HCT116 (cell line): ENCODE results near the gene SWAP70. TPM values are rescaled to one million over a fixed set of nuclear protein-coding genes. Genes with fewer than 3 reads are reported as not detected.
"Not testable (repeated sequence)": the region's sequence is repeated elsewhere in the genome, so short reads cannot be mapped to it uniquely, and the experiment has no call there.

Experiments used
- ATAC-seq: fragments of 200-7000 bp; cut with Tn5 transposase; 2 replicates; pipeline ENCODE4 v1.9.1; 2020; ENCODE audit warnings: mild to moderate bottlenecking, moderate library complexity
- BruUV-seq: library from RNA; stranded (reverse); fragments of 400-500 nt; replicated peaks from 2 replicates; lab custom pipeline; 2021; lab: Mats Ljungman, UMichigan
- CTCF ChIA-PET: fragments of 300-600 bp; sonication (Branson Sonifier 250); formaldehyde crosslinking; loops from one replicate; lab custom pipeline; 2021; ENCODE audit warnings: antibody characterized with exemption; lab: Charles Lee
- POLR2A ChIA-PET: fragments of 300-600, 350-600 bp; sonication (Branson Sonifier 250); formaldehyde crosslinking; loops from one replicate; lab custom pipeline; 2021; ENCODE audit warnings: antibody characterized with exemption; lab: Charles Lee
- RAD21 ChIA-PET, 2 experiments: fragments of 300-600 bp; sonication (Branson Sonifier 250); formaldehyde crosslinking; loops; one replicate each; lab custom pipeline; 2023; ENCODE audit warnings: low total read pairs in 2 of 2; ENCODE audit not compliant: uncharacterized antibody in 2 of 2, unreplicated experiment in 2 of 2, low non-redundant PET in 1 of 2; lab: Charles Lee
- DNase-seq: peaks from one replicate; pipeline ENCODE4 v3.0.0-alpha.2; 2010; ENCODE audit warnings: low read depth, low spot score
- H2AFZ ChIP-seq: fragments of 200-600 bp; shearing (Covaris generic), sonication (generic); 2 replicates; pipeline ENCODE4 v1.6.1; 2017; ENCODE audit warnings: low read depth, mixed run types, mixed read lengths, antibody characterized with exemption, low read length; ENCODE audit not compliant: poor library complexity, severe bottlenecking
- H3K27ac ChIP-seq: 2 replicates; pipeline ENCODE4 v1.5.1; 2012; ENCODE audit warnings: low read depth, low read length
- H3K27me3 ChIP-seq: fragments of 200-600 bp; sonication (generic); 2 replicates; pipeline ENCODE4 v1.6.1; 2016; ENCODE audit warnings: mixed run types, low read length, mixed read lengths; ENCODE audit not compliant: insufficient read depth
- H3K36me3 ChIP-seq, 2 experiments: fragments of 200-500 bp in 1 of 2; fragments of 200-600 bp in 1 of 2; sonication (Bioruptor generic) in 1 of 2; sonication (generic) in 1 of 2; 2 replicates each; pipeline versions ENCODE4 v1.5.1 to v1.6.1; 2014 to 2016; ENCODE audit warnings: low read length in 2 of 2, inconsistent platforms in 1 of 2, mixed read lengths in 1 of 2, mixed run types in 1 of 2; ENCODE audit not compliant: insufficient read depth in 2 of 2, control insufficient read depth in 1 of 2
- H3K4me1 ChIP-seq, 2 experiments: fragments of 200-600 bp in 1 of 2; sonication (generic) in 1 of 2; 2 replicates each; pipeline versions ENCODE4 v1.5.1 to v1.6.1; 2012 to 2017; ENCODE audit warnings: low read length in 2 of 2, inconsistent platforms in 1 of 2, mild to moderate bottlenecking in 1 of 2, mixed read lengths in 1 of 2, mixed run types in 1 of 2, moderate library complexity in 1 of 2; ENCODE audit not compliant: insufficient read depth in 2 of 2, control insufficient read depth in 1 of 2
- H3K4me2 ChIP-seq: fragments of 200-600 bp; sonication (generic); 2 replicates; pipeline ENCODE4 v1.6.1; 2017; ENCODE audit warnings: mixed run types, low read length, mixed read lengths
- H3K4me3 ChIP-seq, 2 experiments: fragments of 200-600 bp in 1 of 2; sonication (generic) in 1 of 2; replicated peaks in 1 of 2; 2 replicates each; pipeline ENCODE4 v1.5.1; 2011 to 2016; ENCODE audit warnings: low read length in 2 of 2, control low read depth in 1 of 2, low read depth in 1 of 2, mild to moderate bottlenecking in 1 of 2, mixed read lengths in 1 of 2, mixed run types in 1 of 2
- H3K79me2 ChIP-seq: fragments of 200-600 bp; sonication (generic); 2 replicates; pipeline ENCODE4 v1.6.1; 2017; ENCODE audit warnings: mild to moderate bottlenecking, mixed run types, low read length, moderate library complexity, mixed read lengths; ENCODE audit not compliant: insufficient read depth
- H3K9ac ChIP-seq: fragments of 200-600 bp; sonication (generic); 2 replicates; pipeline ENCODE4 v1.6.1; 2016; ENCODE audit warnings: low read length, mixed read lengths
- H3K9me2 ChIP-seq: fragments of 200-600 bp; sonication (generic), shearing (Covaris generic); 2 replicates; pipeline ENCODE4 v1.6.1; 2017; ENCODE audit warnings: mixed run types, mild to moderate bottlenecking, moderate library complexity; ENCODE audit not compliant: insufficient read depth
- H3K9me3 ChIP-seq, 2 experiments: fragments of 200-500 bp in 1 of 2; fragments of 200-600 bp in 1 of 2; sonication (Bioruptor generic) in 1 of 2; sonication (generic) in 1 of 2; 2 replicates each; pipeline ENCODE4 v1.6.1; 2014 to 2017; ENCODE audit warnings: low read length in 2 of 2, mixed read lengths in 2 of 2, inconsistent platforms in 1 of 2, low read depth in 1 of 2, mild to moderate bottlenecking in 1 of 2, mixed run types in 1 of 2, moderate library complexity in 1 of 2; ENCODE audit not compliant: control insufficient read depth in 1 of 2, insufficient read depth in 1 of 2
- H4K20me1 ChIP-seq: fragments of 200-600 bp; sonication (generic), shearing (Covaris generic); 2 replicates; pipeline ENCODE4 v1.6.1; 2017; ENCODE audit warnings: mixed run types, mild to moderate bottlenecking, moderate library complexity; ENCODE audit not compliant: insufficient read depth
- CBX3 ChIP-seq: IDR thresholded peaks from 2 replicates; pipeline ENCODE4 v1.6.1; 2012; ENCODE audit warnings: low read depth
- CEBPB ChIP-seq: IDR thresholded peaks from 2 replicates; pipeline ENCODE4 v1.6.1; 2012; ENCODE audit warnings: low read depth
- CTCF ChIP-seq, 3 experiments: fragments of 200-600 bp in 1 of 3; sonication (generic) in 1 of 3; IDR thresholded peaks in 2 of 3; conservative IDR thresholded peaks in 1 of 3; 2 replicates each; pipeline ENCODE4 v1.5.1; 2012 to 2017; ENCODE audit warnings: low read depth in 2 of 3, low read length in 2 of 3, antibody characterized with exemption in 1 of 3, borderline replicate concordance in 1 of 3, control low read depth in 1 of 3, mild to moderate bottlenecking in 1 of 3, mixed read lengths in 1 of 3, mixed run types in 1 of 3, moderate library complexity in 1 of 3; ENCODE audit not compliant: insufficient read depth in 1 of 3
- ELF1 ChIP-seq: IDR thresholded peaks from 2 replicates; pipeline ENCODE4 v1.6.1; 2012; ENCODE audit warnings: low read depth, borderline replicate concordance
- JUND ChIP-seq: IDR thresholded peaks from 2 replicates; pipeline ENCODE4 v1.6.1; 2012
- POLR2A ChIP-seq: IDR thresholded peaks from 2 replicates; pipeline ENCODE4 v1.7.0; 2011; ENCODE audit warnings: borderline replicate concordance; ENCODE audit not compliant: insufficient read depth, insufficient read length; ENCODE audit errors: extremely low read depth
- POLR2AphosphoS5 ChIP-seq: IDR thresholded peaks from 2 replicates; pipeline ENCODE4 v1.6.1; 2011; ENCODE audit warnings: mild to moderate bottlenecking, low read depth, low read length, moderate library complexity
- REST ChIP-seq: IDR thresholded peaks from 2 replicates; pipeline ENCODE4 v1.6.1; 2012; ENCODE audit warnings: low read depth
- SIN3A ChIP-seq: IDR thresholded peaks from 2 replicates; pipeline ENCODE4 v1.6.1; 2012; ENCODE audit warnings: low read depth
- SRF ChIP-seq: IDR thresholded peaks from 2 replicates; pipeline ENCODE4 v1.6.1; 2012; ENCODE audit warnings: low read depth
- TCF7L2 ChIP-seq: IDR thresholded peaks from 2 replicates; pipeline ENCODE4 v1.7.0; 2011; ENCODE audit warnings: borderline replicate concordance, inconsistent platforms; ENCODE audit not compliant: insufficient read depth, insufficient read length; ENCODE audit errors: extremely low read depth
- YY1 ChIP-seq: IDR thresholded peaks from 2 replicates; pipeline ENCODE4 v1.6.1; 2011; ENCODE audit warnings: low read length, low read depth, moderate library complexity, mild to moderate bottlenecking; ENCODE audit not compliant: insufficient replicate concordance; ENCODE audit errors: extremely low read depth
- ZBTB33 ChIP-seq: IDR thresholded peaks from 2 replicates; pipeline ENCODE4 v1.6.1; 2011; ENCODE audit warnings: mild to moderate bottlenecking, low read length, moderate library complexity; ENCODE audit not compliant: insufficient replicate concordance; ENCODE audit errors: extremely low read depth
- ZFX ChIP-seq: fragments of 450-650 bp; IDR thresholded peaks from 2 replicates; pipeline ENCODE4 v1.6.1; 2017
- intact Hi-C: fragments of 100-400 bp; cut with micrococcal nuclease; formaldehyde crosslinking; loops from 2 replicates; pipeline ENCODE4 v1.10.0; 2022
- total RNA-seq: library from RNA; stranded (reverse); gene quantifications from one replicate; pipeline ENCODE4 v1.2.1, GENCODE V29; 2021; ENCODE audit not compliant: unreplicated experiment

SWAP70 gene
- total RNA-seq, 1 experiment from 2014 or later: 20.6 TPM

GRCh38 chr11:9623053-9623452 is 40.8 kb upstream of the SWAP70 start:
- H3K4me1 ChIP-seq, CTCF ChIA-PET, POLR2A ChIA-PET, ATAC-seq, H3K27me3 ChIP-seq, H2AFZ ChIP-seq, H3K4me2 ChIP-seq, H3K79me2 ChIP-seq, H3K9me2 ChIP-seq, BruUV-seq, H3K9me3 ChIP-seq, H3K9ac ChIP-seq, RAD21 ChIA-PET, H3K27ac ChIP-seq, H3K36me3 ChIP-seq, DNase-seq, intact Hi-C loops, H4K20me1 ChIP-seq, H3K4me3 ChIP-seq: not testable (repeated sequence)

- no peak overlapping the region for H3K9ac ChIP-seq
- ATAC-seq (no peak), DNase-seq (no peak)
- ChIA-PET POLR2A (no interaction called here), CTCF (no interaction called here), RAD21 (no interaction called here)
- no peak overlapping the region for H3K4me3 ChIP-seq
- H4K20me1 ChIP-seq: no peaks in the 10 kb centered on the region
- no peaks in the 10 kb centered on the region for H3K36me3 ChIP-seq
- BruUV-seq: no TSS peak
- H3K4me2 ChIP-seq: no peak overlapping the region
- no peaks in the 10 kb centered on the region for H3K27me3 ChIP-seq
- H3K27ac ChIP-seq: no peak overlapping the region
- intact Hi-C loops: no loop called here
- no peaks in the 10 kb centered on the region for H3K9me2 ChIP-seq
- H2AFZ ChIP-seq: no peak overlapping the region
- no peaks in the 10 kb centered on the region for H3K79me2 ChIP-seq
- H3K4me1 ChIP-seq: no peaks in the 10 kb centered on the region
- no peaks in the 10 kb centered on the region for H3K9me3 ChIP-seq
- TF ChIP-seq CBX3: no peak
- no peak for TF ChIP-seq CEBPB
- TF ChIP-seq JUND: no peak
- no peak for TF ChIP-seq POLR2AphosphoS5
- no peak for TF ChIP-seq ZFX
- TF ChIP-seq ZBTB33: no peak
- no peak for TF ChIP-seq TCF7L2
- TF ChIP-seq CTCF (IDR thresholded peaks at IDR 0.05 in 2 of 3, conservative IDR thresholded peaks at IDR 0.05 in 1 of 3; ENCODE audit: borderline replicate concordance in 1 of 3, insufficient read depth in 1 of 3, low read depth in 2 of 3, low read length in 2 of 3): no peak
- TF ChIP-seq ELF1: no peak
- no peak for TF ChIP-seq REST
- TF ChIP-seq SRF: no peak
- no peak for TF ChIP-seq POLR2A
- TF ChIP-seq YY1: no peak
- TF ChIP-seq SIN3A: no peak
These were observed 39.4 kb upstream of the SWAP70 start for GRCh38 chr11:9624448-9624847.
